ENCODE results near the gene RNU6-1. TPM values are rescaled to one million over a fixed set of nuclear protein-coding genes. Genes with fewer than 3 reads are reported as not detected.

The RNU6-1 gene
- total and polyA plus RNA-seq, 5 donors from 2014 or later, result not detected

- Mint-ChIP-seq H3K4me1 (no peaks in the 10 kb centered on the region), H3K27me3 (peaks cover 14% of the 10 kb centered on the region), H3K9me3 (peaks cover 0 to 1% (median 0%) of the 10 kb centered on the region in 7 donors), H3K36me3 (no peaks in the 10 kb centered on the region), H3K4me3 (no peak overlapping the region), H3K27ac (no peak overlapping the region)
- no peaks in the 10 kb centered on the region for H3K9me3 ChIP-seq (ENCODE audit: control insufficient read depth in 2 of 2, low read length in 2 of 2)
- DNase-seq, result no peak
- no peak overlapping the region for H3K27ac ChIP-seq (ENCODE audit: insufficient read depth, low read length, poor library complexity, severe bottlenecking)
- no peaks in the 10 kb centered on the region for H3K27me3 ChIP-seq (ENCODE audit: control insufficient read depth, insufficient read depth, low read length)
- ATAC-seq (ENCODE audit: low read depth in 2 of 2), result no peak
- no peaks in the 10 kb centered on the region for H3K36me3 ChIP-seq (ENCODE audit: control insufficient read depth, insufficient read depth, low read length)
- no peaks in the 10 kb centered on the region for H3K4me1 ChIP-seq (ENCODE audit: control insufficient read depth, insufficient read depth, low read length, poor library complexity, severe bottlenecking)
- no peak overlapping the region for H3K4me3 ChIP-seq (ENCODE audit: low read depth, low read length)
Observed at GRCh38 chr15:67855842-67856241, 16.0 kb upstream of the RNU6-1 start.

GRCh38 chr15:67854358-67854757 lies 14.5 kb upstream of the RNU6-1 start:
- Mint-ChIP-seq H3K4me3 (no peak overlapping the region), H3K4me1 (no peaks in the 10 kb centered on the region), H3K36me3 (no peaks in the 10 kb centered on the region), H3K9me3 (peaks cover 0 to 1% (median 0%) of the 10 kb centered on the region in 7 donors), H3K27me3 (peaks cover 16% of the 10 kb centered on the region), H3K27ac (peak overlapping the region in 1 of 3 donors; percentile 17)
- DNase-seq (no peak), ATAC-seq (ENCODE audit: low read depth in 2 of 2) (no peak)
- Histone ChIP-seq H3K27me3 (ENCODE audit: control insufficient read depth, insufficient read depth, low read length) (peaks cover 8% of the 10 kb centered on the region), H3K9me3 (ENCODE audit: control insufficient read depth in 2 of 2, low read length in 2 of 2) (peaks cover 3 to 4% of the 10 kb centered on the region in 2 experiments), H3K36me3 (ENCODE audit: control insufficient read depth, insufficient read depth, low read length) (no peaks in the 10 kb centered on the region), H3K4me1 (ENCODE audit: control insufficient read depth, insufficient read depth, low read length, poor library complexity, severe bottlenecking) (no peaks in the 10 kb centered on the region), H3K27ac (ENCODE audit: insufficient read depth, low read length, poor library complexity, severe bottlenecking) (no peak overlapping the region), H3K4me3 (ENCODE audit: low read depth, low read length) (no peak overlapping the region)

GRCh38 chr15:67853454-67853853 lies 13.6 kb upstream of the RNU6-1 start:
- H3K9me3 Mint-ChIP-seq, result peaks cover 0 to 1% (median 0%) of the 10 kb centered on the region in 7 donors
- no peak overlapping the region for H3K4me3 Mint-ChIP-seq
- H3K9me3 ChIP-seq (ENCODE audit: control insufficient read depth in 2 of 2, low read length in 2 of 2), result peaks cover 3 to 4% of the 10 kb centered on the region in 2 experiments
- peaks cover 8% of the 10 kb centered on the region for H3K27me3 ChIP-seq (ENCODE audit: control insufficient read depth, insufficient read depth, low read length)
- H3K4me1 ChIP-seq (ENCODE audit: control insufficient read depth, insufficient read depth, low read length, poor library complexity, severe bottlenecking), result no peaks in the 10 kb centered on the region
- no peak overlapping the region for H3K4me3 ChIP-seq (ENCODE audit: low read depth, low read length)
- no peaks in the 10 kb centered on the region for H3K36me3 ChIP-seq (ENCODE audit: control insufficient read depth, insufficient read depth, low read length)
- H3K27me3 Mint-ChIP-seq, result peaks cover 17% of the 10 kb centered on the region
- H3K36me3 Mint-ChIP-seq, result no peaks in the 10 kb centered on the region
- no peak overlapping the region for H3K27ac Mint-ChIP-seq
- ATAC-seq (ENCODE audit: low read depth in 2 of 2) (no peak), DNase-seq (no peak)
- H3K4me1 Mint-ChIP-seq, result no peaks in the 10 kb centered on the region
- H3K27ac ChIP-seq (ENCODE audit: insufficient read depth, low read length, poor library complexity, severe bottlenecking), result no peak overlapping the region

- Mint-ChIP-seq H3K36me3 (no peaks in the 10 kb centered on the region), H3K27me3 (peaks cover 28% of the 10 kb centered on the region), H3K4me1 (no peaks in the 10 kb centered on the region), H3K4me3 (no peak overlapping the region), H3K9me3 (peaks cover 0 to 3% (median 0%) of the 10 kb centered on the region in 7 donors), H3K27ac (no peak overlapping the region)
- Histone ChIP-seq H3K27me3 (ENCODE audit: control insufficient read depth, insufficient read depth, low read length) (peaks cover 8% of the 10 kb centered on the region), H3K4me1 (ENCODE audit: control insufficient read depth, insufficient read depth, low read length, poor library complexity, severe bottlenecking) (no peaks in the 10 kb centered on the region), H3K9me3 (ENCODE audit: control insufficient read depth in 2 of 2, low read length in 2 of 2) (peaks cover 3 to 4% of the 10 kb centered on the region in 2 experiments), H3K27ac (ENCODE audit: insufficient read depth, low read length, poor library complexity, severe bottlenecking) (no peak overlapping the region), H3K36me3 (ENCODE audit: control insufficient read depth, insufficient read depth, low read length) (no peaks in the 10 kb centered on the region), H3K4me3 (ENCODE audit: low read depth, low read length) (no peak overlapping the region)
- ATAC-seq (ENCODE audit: low read depth in 2 of 2) (no peak), DNase-seq (no peak)
Observed at GRCh38 chr15:67852418-67852817, 12.6 kb upstream of the RNU6-1 start.

GRCh38 chr15:67850994-67851571 lies 11.2 kb upstream of the RNU6-1 start:
- Histone ChIP-seq H3K27me3 (ENCODE audit: control insufficient read depth, insufficient read depth, low read length) (peaks cover 8% of the 10 kb centered on the region), H3K4me3 (ENCODE audit: low read depth, low read length) (no peak overlapping the region), H3K9me3 (ENCODE audit: control insufficient read depth in 2 of 2, low read length in 2 of 2) (peaks cover 3 to 4% of the 10 kb centered on the region in 2 experiments), H3K4me1 (ENCODE audit: control insufficient read depth, insufficient read depth, low read length, poor library complexity, severe bottlenecking) (no peaks in the 10 kb centered on the region), H3K27ac (ENCODE audit: insufficient read depth, low read length, poor library complexity, severe bottlenecking) (no peak overlapping the region), H3K36me3 (ENCODE audit: control insufficient read depth, insufficient read depth, low read length) (no peaks in the 10 kb centered on the region)
- H3K4me3 Mint-ChIP-seq, result no peak overlapping the region
- ATAC-seq (ENCODE audit: low read depth in 2 of 2), result no peak
- H3K4me1 Mint-ChIP-seq, result no peaks in the 10 kb centered on the region
- no peaks in the 10 kb centered on the region for H3K36me3 Mint-ChIP-seq
- peaks cover 0 to 3% (median 0%) of the 10 kb centered on the region in 7 donors for H3K9me3 Mint-ChIP-seq
- peak overlapping the region in 1 of 3 donors; percentile 26 for H3K27ac Mint-ChIP-seq
- no peak for DNase-seq
- H3K27me3 Mint-ChIP-seq, result peaks cover 36% of the 10 kb centered on the region

GRCh38 chr15:67850336-67850735 lies 10.5 kb upstream of the RNU6-1 start:
- no peaks in the 10 kb centered on the region for H3K4me1 Mint-ChIP-seq
- no peaks in the 10 kb centered on the region for H3K36me3 Mint-ChIP-seq
- peaks cover 0 to 3% (median 0%) of the 10 kb centered on the region in 7 donors for H3K9me3 Mint-ChIP-seq
- no peaks in the 10 kb centered on the region for H3K4me1 ChIP-seq (ENCODE audit: control insufficient read depth, insufficient read depth, low read length, poor library complexity, severe bottlenecking)
- ATAC-seq (ENCODE audit: low read depth in 2 of 2) (no peak), DNase-seq (no peak)
- no peak overlapping the region for H3K27ac ChIP-seq (ENCODE audit: insufficient read depth, low read length, poor library complexity, severe bottlenecking)
- H3K27me3 Mint-ChIP-seq, result peaks cover 36% of the 10 kb centered on the region
- H3K9me3 ChIP-seq (ENCODE audit: control insufficient read depth in 2 of 2, low read length in 2 of 2), result peaks cover 3 to 4% of the 10 kb centered on the region in 2 experiments
- H3K4me3 Mint-ChIP-seq, result no peak overlapping the region
- no peaks in the 10 kb centered on the region for H3K36me3 ChIP-seq (ENCODE audit: control insufficient read depth, insufficient read depth, low read length)
- peaks cover 8% of the 10 kb centered on the region for H3K27me3 ChIP-seq (ENCODE audit: control insufficient read depth, insufficient read depth, low read length)
- H3K27ac Mint-ChIP-seq, result no peak overlapping the region
- no peak overlapping the region for H3K4me3 ChIP-seq (ENCODE audit: low read depth, low read length)

- Mint-ChIP-seq H3K4me3 (no peak overlapping the region), H3K27ac (no peak overlapping the region), H3K9me3 (peaks cover 0 to 3% (median 0%) of the 10 kb centered on the region in 7 donors), H3K27me3 (peaks cover 36% of the 10 kb centered on the region), H3K36me3 (no peaks in the 10 kb centered on the region), H3K4me1 (no peaks in the 10 kb centered on the region)
- Histone ChIP-seq H3K27me3 (ENCODE audit: control insufficient read depth, insufficient read depth, low read length) (peaks cover 8% of the 10 kb centered on the region), H3K4me3 (ENCODE audit: low read depth, low read length) (no peak overlapping the region), H3K27ac (ENCODE audit: insufficient read depth, low read length, poor library complexity, severe bottlenecking) (no peak overlapping the region), H3K4me1 (ENCODE audit: control insufficient read depth, insufficient read depth, low read length, poor library complexity, severe bottlenecking) (no peaks in the 10 kb centered on the region), H3K36me3 (ENCODE audit: control insufficient read depth, insufficient read depth, low read length) (no peaks in the 10 kb centered on the region), H3K9me3 (ENCODE audit: control insufficient read depth in 2 of 2, low read length in 2 of 2) (peaks cover 3 to 4% of the 10 kb centered on the region in 2 experiments)
- ATAC-seq (ENCODE audit: low read depth in 2 of 2) (no peak), DNase-seq (no peak)
Observed at GRCh38 chr15:67849538-67849937, 9.7 kb upstream of the RNU6-1 start.

GRCh38 chr15:67845974-67846373 lies 6.1 kb upstream of the RNU6-1 start:
- H3K27me3 ChIP-seq (ENCODE audit: control insufficient read depth, insufficient read depth, low read length), result peaks cover 8% of the 10 kb centered on the region

More at GRCh38 chr15:67845974-67846373, 6.1 kb upstream of the RNU6-1 start:
- Histone ChIP-seq H3K4me1 (ENCODE audit: control insufficient read depth, insufficient read depth, low read length, poor library complexity, severe bottlenecking) (peaks cover 6% of the 10 kb centered on the region), H3K27ac (ENCODE audit: insufficient read depth, low read length, poor library complexity, severe bottlenecking) (no peak overlapping the region), H3K9me3 (ENCODE audit: control insufficient read depth in 2 of 2, low read length in 2 of 2) (peaks cover 3 to 4% of the 10 kb centered on the region in 2 experiments), H3K4me3 (ENCODE audit: low read depth, low read length) (no peak overlapping the region), H3K36me3 (ENCODE audit: control insufficient read depth, insufficient read depth, low read length) (no peaks in the 10 kb centered on the region)
- Mint-ChIP-seq H3K27me3 (peaks cover 38% of the 10 kb centered on the region), H3K27ac (no peak overlapping the region), H3K4me1 (peaks cover 0 to 8% (median 5%) of the 10 kb centered on the region in 4 donors), H3K9me3 (peaks cover 0 to 3% (median 0%) of the 10 kb centered on the region in 7 donors), H3K36me3 (no peaks in the 10 kb centered on the region), H3K4me3 (no peak overlapping the region)
- no peak for ATAC-seq (ENCODE audit: low read depth in 2 of 2)
- DNase-seq, result no peak

All from CD4-positive, CD25-positive, alpha-beta regulatory T cell (primary cell).